Astrocyte (in vitro differentiated cells and primary cell): ENCODE results near the gene BOD1L1. TPM values are rescaled to one million over a fixed set of nuclear protein-coding genes. Genes with fewer than 3 reads are reported as not detected.

Experiments
- DNase-seq: peaks from one replicate; pipeline ENCODE4 v3.0.0-alpha.2; 2010; ENCODE audit warnings: low read depth
- FAIRE-seq: peaks from 2 replicates; lab custom pipeline; 2011; peaks lifted over from hg19 to GRCh38; lab: Jason Lieb, UNC
- H2AFZ ChIP-seq: 2 replicates; pipeline ENCODE4 v1.6.0; 2012; ENCODE audit warnings: low read depth, low read length, inconsistent platforms
- H3K27ac ChIP-seq: 2 replicates; pipeline ENCODE4 v1.5.1; 2011; ENCODE audit warnings: low read depth, low read length, inconsistent platforms
- H3K27me3 ChIP-seq: 2 replicates; pipeline ENCODE4 v1.6.0; 2011; ENCODE audit warnings: low read length, inconsistent platforms; ENCODE audit not compliant: insufficient read depth
- H3K36me3 ChIP-seq: 2 replicates; pipeline ENCODE4 v1.5.1; 2011; ENCODE audit warnings: low read length, inconsistent platforms; ENCODE audit not compliant: insufficient read depth
- H3K4me1 ChIP-seq: 2 replicates; pipeline ENCODE4 v1.5.1; 2011; ENCODE audit warnings: low read length, inconsistent platforms; ENCODE audit not compliant: insufficient read depth
- H3K4me2 ChIP-seq: 2 replicates; pipeline ENCODE4 v1.6.0; 2012; ENCODE audit warnings: low read length, inconsistent platforms
- H3K4me3 ChIP-seq: 2 replicates; pipeline ENCODE4 v1.5.1; 2011; ENCODE audit warnings: low read depth, mild to moderate bottlenecking, low read length, inconsistent platforms; ENCODE audit not compliant: insufficient read depth
- H3K79me2 ChIP-seq: 2 replicates; pipeline ENCODE4 v1.6.0; 2012; ENCODE audit warnings: mild to moderate bottlenecking, low read length, inconsistent platforms; ENCODE audit not compliant: insufficient read depth
- H3K9ac ChIP-seq: 2 replicates; pipeline ENCODE4 v1.6.0; 2012; ENCODE audit warnings: mild to moderate bottlenecking, low read length, inconsistent platforms
- H3K9me3 ChIP-seq: 2 replicates; pipeline ENCODE4 v1.5.1; 2012; ENCODE audit warnings: low read depth, mild to moderate bottlenecking, low read length, inconsistent platforms; ENCODE audit not compliant: insufficient read depth
- H4K20me1 ChIP-seq: 2 replicates; pipeline ENCODE4 v1.6.0; 2012; ENCODE audit warnings: low read length, inconsistent platforms; ENCODE audit not compliant: insufficient read depth
- H3K27ac Mint-ChIP-seq: one replicate; pipeline ENCODE4 v1.8.0; 2021; ENCODE audit warnings: mild to moderate bottlenecking, mixed read lengths; ENCODE audit not compliant: unreplicated experiment
- H3K27me3 Mint-ChIP-seq: one replicate; pipeline ENCODE4 v1.8.0; 2021; ENCODE audit warnings: low read depth, mixed read lengths; ENCODE audit not compliant: unreplicated experiment
- H3K36me3 Mint-ChIP-seq: one replicate; pipeline ENCODE4 v1.8.0; 2021; ENCODE audit warnings: low read depth, mixed read lengths; ENCODE audit not compliant: unreplicated experiment
- H3K4me1 Mint-ChIP-seq: one replicate; pipeline ENCODE4 v1.8.0; 2021; ENCODE audit warnings: low read depth, mixed read lengths; ENCODE audit not compliant: unreplicated experiment
- H3K4me3 Mint-ChIP-seq: one replicate; pipeline ENCODE4 v1.8.0; 2021; ENCODE audit warnings: mild to moderate bottlenecking, moderate library complexity, mixed read lengths; ENCODE audit not compliant: unreplicated experiment
- H3K9me3 Mint-ChIP-seq: one replicate; pipeline ENCODE4 v1.8.0; 2021; ENCODE audit warnings: mild to moderate bottlenecking, mixed read lengths; ENCODE audit not compliant: unreplicated experiment
- CTCF ChIP-seq: IDR thresholded peaks from 2 replicates; pipeline ENCODE4 v1.5.1; 2011; ENCODE audit warnings: low read depth, mild to moderate bottlenecking, inconsistent platforms, low read length, moderate library complexity; ENCODE audit not compliant: insufficient read depth
- EZH2 ChIP-seq: IDR thresholded peaks from 2 replicates; pipeline ENCODE4 v1.6.1; 2012; ENCODE audit warnings: mild to moderate bottlenecking, low read length, inconsistent platforms; ENCODE audit not compliant: insufficient read depth
- total RNA-seq: library from RNA; stranded (reverse); gene quantifications from 2 replicates; pipeline ENCODE4 v1.2.1, GENCODE V29; 2021

The BOD1L1 gene
- total RNA-seq, 1 donor from 2014 or later: 47.2 TPM

GRCh38 chr4:13654162-13654797, 26.8 kb upstream of the BOD1L1 start:
- H3K36me3 Mint-ChIP-seq: no peaks in the 10 kb centered on the region
- Histone ChIP-seq H2AFZ (peak overlapping the region; percentile 93), H3K9me3 (no peaks in the 10 kb centered on the region), H3K4me3 (peak overlapping the region; percentile 66), H4K20me1 (no peaks in the 10 kb centered on the region), H3K27me3 (no peaks in the 10 kb centered on the region), H3K27ac (no peak overlapping the region), H3K4me2 (peak overlapping the region; percentile 96), H3K4me1 (peaks cover 8% of the 10 kb centered on the region), H3K9ac (peak overlapping the region; percentile 57), H3K79me2 (no peaks in the 10 kb centered on the region), H3K36me3 (no peaks in the 10 kb centered on the region)
- no peak overlapping the region for H3K27ac Mint-ChIP-seq
- H3K4me3 Mint-ChIP-seq: peak overlapping the region; percentile 74
- H3K27me3 Mint-ChIP-seq: peaks cover 4% of the 10 kb centered on the region
- TF ChIP-seq EZH2: no peak
- TF ChIP-seq CTCF: peak; percentile 89
- peaks cover 2% of the 10 kb centered on the region for H3K4me1 Mint-ChIP-seq
- peak; percentile 34 for DNase-seq
- FAIRE-seq: no peak
- peaks cover 3% of the 10 kb centered on the region for H3K9me3 Mint-ChIP-seq

- Histone ChIP-seq H3K9me3 (no peaks in the 10 kb centered on the region), H3K27ac (no peak overlapping the region), H3K9ac (peak overlapping the region; percentile 24), H4K20me1 (no peaks in the 10 kb centered on the region), H3K36me3 (no peaks in the 10 kb centered on the region), H3K4me1 (peaks cover 8% of the 10 kb centered on the region), H2AFZ (no peak overlapping the region), H3K4me3 (peak overlapping the region; percentile 66), H3K4me2 (peak overlapping the region; percentile 96), H3K79me2 (no peaks in the 10 kb centered on the region), H3K27me3 (no peaks in the 10 kb centered on the region)
- H3K36me3 Mint-ChIP-seq: no peaks in the 10 kb centered on the region
- DNase-seq (no peak), FAIRE-seq (no peak)
- peaks cover 2% of the 10 kb centered on the region for H3K27me3 Mint-ChIP-seq
- no peaks in the 10 kb centered on the region for H3K9me3 Mint-ChIP-seq
- H3K4me1 Mint-ChIP-seq: peaks cover 2% of the 10 kb centered on the region
- H3K27ac Mint-ChIP-seq: no peak overlapping the region
- H3K4me3 Mint-ChIP-seq: no peak overlapping the region
- TF ChIP-seq CTCF (no peak), EZH2 (no peak)
Measured at GRCh38 chr4:13653766-13654161, 26.2 kb upstream of the BOD1L1 start.

DNA sequence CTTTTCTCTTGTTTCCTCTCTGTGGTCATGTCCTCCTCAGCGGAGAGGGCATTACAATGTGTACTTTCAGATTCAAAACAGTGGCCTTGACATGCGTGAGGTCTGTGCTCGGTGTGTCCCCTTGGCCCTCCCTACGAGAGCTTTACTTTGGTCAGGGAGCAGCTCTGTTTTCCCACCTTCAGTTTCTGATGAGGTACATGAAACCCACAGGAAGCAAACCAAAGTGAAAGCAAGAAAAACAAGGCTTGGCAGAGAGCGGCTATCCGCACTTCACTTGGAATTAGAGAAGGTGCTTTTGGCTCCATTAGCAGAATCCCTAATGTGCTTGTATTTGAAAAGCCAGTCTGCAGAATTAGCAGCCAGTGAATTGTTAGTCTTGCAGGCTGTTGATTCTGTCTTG, 19.5 kb upstream of the BOD1L1 start:
- H3K27ac Mint-ChIP-seq: peak overlapping the region; percentile 71
- Histone ChIP-seq H3K4me3 (peak overlapping the region; percentile 27), H3K79me2 (no peaks in the 10 kb centered on the region), H3K4me1 (peaks cover 7% of the 10 kb centered on the region), H2AFZ (peak overlapping the region; percentile 72), H3K9ac (no peak overlapping the region), H4K20me1 (no peaks in the 10 kb centered on the region), H3K27ac (no peak overlapping the region), H3K9me3 (no peaks in the 10 kb centered on the region), H3K36me3 (no peaks in the 10 kb centered on the region), H3K4me2 (peak overlapping the region; percentile 62), H3K27me3 (no peaks in the 10 kb centered on the region)
- H3K9me3 Mint-ChIP-seq: no peaks in the 10 kb centered on the region
- no peak for DNase-seq
- no peaks in the 10 kb centered on the region for H3K36me3 Mint-ChIP-seq
- TF ChIP-seq CTCF (no peak), EZH2 (no peak)
- peaks cover 2% of the 10 kb centered on the region for H3K27me3 Mint-ChIP-seq
- FAIRE-seq: no peak
- no peak overlapping the region for H3K4me3 Mint-ChIP-seq
- peaks cover 5% of the 10 kb centered on the region for H3K4me1 Mint-ChIP-seq
